ENCODE results near the gene CACNA1E.

- TF ChIP-seq CTCF (conservative IDR thresholded peaks at IDR 0.05; ENCODE audit: low read depth, low read length) (no peak), EZH2 (IDR thresholded peaks at IDR 0.05; ENCODE audit: borderline replicate concordance, low read depth, low read length, poor library complexity, severe bottlenecking) (no peak)
These were observed 295.4 kb downstream of the CACNA1E start for GRCh38 chr1:181778640-181779260.
